ENCODE measurements around the gene TNFAIP8L3.

DNA sequence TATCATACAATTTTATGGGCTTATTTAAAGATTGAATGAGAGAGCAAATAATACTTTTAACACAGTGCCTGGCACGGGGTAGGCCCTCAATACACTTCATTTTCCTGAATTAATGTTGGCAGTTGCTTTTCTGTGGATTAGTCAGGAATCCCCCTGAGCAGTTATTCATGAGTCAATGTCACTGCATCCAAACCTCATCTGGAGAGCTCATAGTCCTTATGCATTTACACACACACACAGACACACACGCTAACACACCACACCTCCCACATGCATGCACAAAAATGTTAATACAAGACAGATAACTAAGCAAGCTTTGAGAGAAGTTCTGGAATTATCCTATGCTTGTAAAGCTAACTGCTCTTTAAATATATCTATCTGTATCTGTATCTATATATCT is 34.0 kb upstream of the TNFAIP8L3 start:
- TF ChIP-seq POLR2AphosphoS5 (IDR thresholded peaks at IDR 0.05; ENCODE audit: low read depth, low read length) (no peak), POLR2A (IDR thresholded peaks at IDR 0.05; ENCODE audit: low read depth, low read length) (no peak), TAF1 (IDR thresholded peaks at IDR 0.05; ENCODE audit: borderline replicate concordance, low read depth, low read length) (no peak)

Data from GM12892 (cell line).